ENCODE results near the gene MOB1B. TPM values are rescaled to one million over a fixed set of nuclear protein-coding genes. Genes with fewer than 3 reads are reported as not detected.

Gene MOB1B
- total RNA-seq, 1 experiment from 2014 or later = 13.5 TPM

DNA sequence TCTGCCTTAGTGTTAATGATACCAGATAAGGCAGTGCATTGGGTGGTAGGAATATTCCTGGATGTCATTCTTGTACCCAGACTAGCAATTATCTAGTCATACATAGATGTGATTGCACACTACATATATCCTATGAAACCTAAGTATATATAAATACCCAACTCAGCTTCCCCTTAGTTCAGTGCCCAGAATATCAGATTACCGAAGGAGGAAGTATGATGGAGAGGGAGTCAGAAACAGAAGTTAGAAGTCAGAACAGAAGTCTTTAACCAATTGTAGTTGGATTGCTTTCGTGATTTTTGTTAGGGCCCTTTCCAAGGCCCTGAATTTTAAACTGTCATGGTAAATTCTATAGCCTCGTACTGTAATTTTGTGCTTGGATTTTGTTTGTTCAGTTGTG, 42.9 kb downstream of the MOB1B start:
- in situ Hi-C loops (cut with HindIII; ENCODE audit: low sequenced_read_pairs) = no loop called here
- DNase-seq (ENCODE audit: low spot score) = no peak

DNA sequence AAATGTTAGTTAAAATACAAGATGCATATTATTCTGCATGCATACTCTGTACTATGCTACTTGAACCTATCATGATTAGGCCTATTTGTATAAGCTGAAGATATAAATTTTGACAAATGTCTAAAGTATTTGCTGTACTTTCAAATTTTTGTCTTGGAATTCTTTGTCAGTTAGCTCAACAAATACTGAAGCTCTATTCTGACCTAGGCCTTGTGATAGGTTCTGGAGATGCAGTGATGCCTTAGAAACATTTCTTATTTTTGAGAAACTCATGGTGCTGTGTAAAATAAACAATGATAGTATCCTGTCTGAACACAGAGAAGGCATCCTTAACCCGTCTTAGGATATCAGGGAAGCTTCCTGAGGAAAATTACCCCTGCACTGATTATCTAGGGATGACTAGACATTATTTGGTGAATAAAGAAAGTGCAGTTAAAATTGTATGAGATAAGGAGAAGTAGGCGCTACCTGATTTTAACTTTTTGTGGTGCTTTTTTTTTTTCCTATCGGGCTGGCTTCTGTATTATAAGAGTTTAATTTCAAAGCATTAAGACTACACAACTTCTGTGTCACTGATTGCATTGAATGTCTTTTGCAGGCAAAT, 43.4 kb downstream of the MOB1B start:
- in situ Hi-C loops (cut with HindIII; ENCODE audit: low sequenced_read_pairs) = no loop called here
- no peak for DNase-seq (ENCODE audit: low spot score)

DNA sequence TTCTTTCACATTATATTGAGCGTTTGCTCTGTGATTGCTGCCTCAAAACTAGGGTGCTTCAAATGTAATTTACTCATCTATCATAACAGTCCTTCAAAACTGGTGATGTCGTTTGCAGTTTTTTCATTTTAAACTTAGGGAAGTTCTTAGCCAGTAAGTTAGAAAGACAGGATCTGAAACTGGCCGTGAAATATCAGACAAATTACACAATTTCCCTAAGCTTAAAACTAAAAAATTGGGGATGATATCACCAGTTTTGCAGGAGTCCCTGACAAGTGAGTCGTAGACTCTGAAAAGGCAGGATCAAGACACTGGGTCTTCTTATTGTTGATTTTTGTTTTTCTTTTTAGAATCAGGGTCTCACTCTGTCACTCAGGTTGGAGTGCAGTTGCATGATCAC, 44.8 kb downstream of the MOB1B start:
- in situ Hi-C loops (cut with HindIII; ENCODE audit: low sequenced_read_pairs) = no loop called here

GRCh38 chr4:70948665-70949260, 46.6 kb downstream of the MOB1B start:
- DNase-seq (ENCODE audit: low spot score) = no peak
- in situ Hi-C loops (cut with HindIII; ENCODE audit: low sequenced_read_pairs) = no loop called here

More for the DNA sequence above, 44.8 kb downstream of the MOB1B start:
- no peak for DNase-seq (ENCODE audit: low spot score)

DNA sequence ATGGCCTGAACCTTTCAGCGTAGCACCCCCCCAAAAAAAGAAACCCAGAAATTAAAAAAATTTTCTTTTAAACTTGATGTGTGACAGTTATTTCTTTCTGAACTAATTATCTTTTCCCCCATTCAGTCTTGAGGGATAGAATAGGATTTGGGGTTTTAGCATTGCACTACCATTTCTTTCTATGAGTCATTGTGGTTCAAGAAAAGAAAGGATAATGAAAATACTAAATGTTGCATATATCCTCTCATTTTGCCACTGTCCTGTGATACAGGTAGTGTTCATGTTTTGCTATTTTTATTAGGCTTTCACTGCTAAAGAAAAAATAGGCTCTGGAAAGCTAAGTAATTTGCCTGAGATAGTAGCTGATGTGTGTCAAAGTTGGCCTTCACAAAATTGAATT, 51.9 kb downstream of the MOB1B start:
- in situ Hi-C loops (cut with HindIII; ENCODE audit: low sequenced_read_pairs) = no loop called here
- no peak for DNase-seq (ENCODE audit: low spot score)

GRCh38 chr4:70956549-70957210, 54.5 kb downstream of the MOB1B start:
- in situ Hi-C loops (cut with HindIII; ENCODE audit: low sequenced_read_pairs) = no loop called here
- DNase-seq (ENCODE audit: low spot score) = no peak

- in situ Hi-C loops (cut with HindIII; ENCODE audit: low sequenced_read_pairs) = no loop called here
- DNase-seq (ENCODE audit: low spot score) = no peak
Observed at GRCh38 chr4:70958681-70959080, 56.5 kb downstream of the MOB1B start.

- DNase-seq (ENCODE audit: low spot score) = no peak
- in situ Hi-C loops (cut with HindIII; ENCODE audit: low sequenced_read_pairs) = no loop called here
Observed at GRCh38 chr4:70969076-70969475, 66.9 kb downstream of the MOB1B start.

- DNase-seq (ENCODE audit: low spot score) = no peak
- in situ Hi-C loops (cut with HindIII; ENCODE audit: low sequenced_read_pairs) = no loop called here
Observed at GRCh38 chr4:70976252-70976651, 74.1 kb downstream of the MOB1B start.

DNA sequence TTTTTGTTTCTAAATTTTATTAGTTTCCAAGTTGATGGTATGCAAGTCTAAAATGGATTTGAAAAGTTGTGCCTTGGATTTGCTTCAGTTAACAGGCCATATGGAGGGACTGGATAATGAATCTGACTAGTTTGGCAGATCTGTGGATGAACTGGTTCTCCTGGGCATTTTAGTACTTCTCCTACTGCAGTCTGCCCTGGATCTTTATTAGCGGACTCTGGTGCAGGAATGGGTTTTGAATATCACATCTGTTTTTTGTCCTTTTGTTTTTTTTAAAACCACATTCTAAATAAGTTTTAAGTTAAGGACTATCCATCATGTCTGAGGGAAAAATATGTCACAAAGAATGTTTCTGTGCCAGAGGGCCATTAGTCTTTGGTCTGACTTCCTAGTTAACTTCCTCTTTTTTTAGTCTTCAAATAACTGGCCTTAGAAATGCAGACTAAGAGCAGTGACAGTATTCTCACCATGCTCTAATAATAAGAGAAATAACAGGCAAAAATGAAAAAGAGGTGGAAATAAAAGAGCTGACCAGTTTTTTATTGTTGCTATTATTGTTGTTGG, 77.4 kb downstream of the MOB1B start:
- in situ Hi-C loops (cut with HindIII; ENCODE audit: low sequenced_read_pairs) = no loop called here
- no peak for DNase-seq (ENCODE audit: low spot score)

DNA sequence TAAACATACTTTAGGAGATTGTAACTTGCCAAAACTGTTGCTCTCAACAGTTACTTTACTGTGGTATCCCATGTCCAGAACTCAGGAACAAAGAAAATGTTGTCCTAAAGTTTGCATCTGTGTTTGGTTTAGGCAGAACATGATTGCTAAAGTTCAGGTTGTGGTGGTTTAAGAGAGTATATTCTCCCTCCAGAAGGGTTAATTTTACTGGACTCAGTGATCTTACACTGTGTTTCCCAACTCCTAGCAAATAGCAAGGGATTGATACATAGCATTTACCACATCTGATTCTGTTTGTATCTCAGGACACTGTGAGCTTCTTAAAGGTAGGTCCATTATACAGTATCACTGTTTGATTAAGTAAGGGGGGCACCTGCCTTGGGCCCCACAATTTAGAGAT, 78.0 kb downstream of the MOB1B start:
- in situ Hi-C loops (cut with HindIII; ENCODE audit: low sequenced_read_pairs) = no loop called here
- DNase-seq (ENCODE audit: low spot score) = no peak

GRCh38 chr4:70984106-70984505, 81.9 kb downstream of the MOB1B start:
- in situ Hi-C loops (cut with HindIII; ENCODE audit: low sequenced_read_pairs) = no loop called here
- DNase-seq (ENCODE audit: low spot score) = no peak

GRCh38 chr4:70984589-70984988, 82.4 kb downstream of the MOB1B start:
- DNase-seq (ENCODE audit: low spot score) = peak; percentile 22
- in situ Hi-C loops (cut with HindIII; ENCODE audit: low sequenced_read_pairs) = no loop called here

GRCh38 chr4:70991596-70991995, 89.4 kb downstream of the MOB1B start:
- no peak for DNase-seq (ENCODE audit: low spot score)
- in situ Hi-C loops (cut with HindIII; ENCODE audit: low sequenced_read_pairs) = no loop called here

DNA sequence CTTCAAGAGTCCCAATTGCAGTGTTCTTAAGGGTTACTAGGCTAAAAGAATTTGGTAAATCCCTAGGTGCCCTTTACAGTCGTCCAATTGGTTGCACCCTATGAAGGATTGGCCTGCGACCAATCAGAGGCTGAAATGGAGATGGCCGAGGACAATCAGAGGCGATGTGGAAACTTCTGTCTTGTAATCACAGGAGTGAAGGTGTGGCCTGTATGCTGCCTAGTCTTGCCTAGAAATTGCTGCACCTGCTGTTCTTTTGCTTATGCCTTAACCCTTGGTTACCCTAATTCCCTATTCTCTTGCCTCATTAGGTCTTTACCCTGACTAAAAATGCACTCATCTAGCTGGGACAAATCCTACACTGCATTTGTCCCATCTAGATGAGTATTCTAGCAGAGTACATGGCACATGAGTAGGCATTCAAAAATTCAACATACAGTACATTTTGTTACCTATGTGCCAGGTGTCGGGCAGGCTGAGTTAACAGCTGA, 90.3 kb downstream of the MOB1B start:
- in situ Hi-C loops (cut with HindIII; ENCODE audit: low sequenced_read_pairs) = no loop called here
- peak; percentile 50 for DNase-seq (ENCODE audit: low spot score)

- DNase-seq (ENCODE audit: low spot score) = peak; percentile 89
- in situ Hi-C loops (cut with HindIII; ENCODE audit: low sequenced_read_pairs) = no loop called here
Observed at GRCh38 chr4:70993181-70994068, 91.3 kb downstream of the MOB1B start, which contains the start of gene DCK. DCK (plus strand) TSS chr4:70993649; CDS start chr4:70993836, 187 bp downstream.

GRCh38 chr4:70994069-70994366, 91.8 kb downstream of the MOB1B start:
- no peak for DNase-seq (ENCODE audit: low spot score)
- in situ Hi-C loops (cut with HindIII; ENCODE audit: low sequenced_read_pairs) = no loop called here

- DNase-seq (ENCODE audit: low spot score) = no peak
- in situ Hi-C loops (cut with HindIII; ENCODE audit: low sequenced_read_pairs) = no loop called here
Observed at GRCh38 chr4:70994387-70995099, 92.4 kb downstream of the MOB1B start.

DNA sequence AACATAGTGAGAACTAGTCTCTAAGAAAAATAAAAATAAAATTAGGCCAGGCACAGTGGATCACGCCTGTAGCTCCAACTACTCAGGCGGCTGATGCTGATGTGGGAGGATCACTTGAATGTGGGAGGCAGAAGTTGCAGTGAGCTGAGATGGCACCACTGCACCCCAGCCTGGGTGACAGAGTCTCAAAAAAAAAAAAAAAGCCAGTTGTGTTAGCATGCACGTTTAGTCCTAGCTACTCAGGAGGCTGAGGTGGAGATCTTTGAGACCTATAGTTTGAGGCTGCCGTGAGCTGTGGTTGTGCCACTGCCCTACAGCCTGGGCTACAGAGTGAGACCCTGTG, 93.8 kb downstream of the MOB1B start:
- in situ Hi-C loops (cut with HindIII; ENCODE audit: low sequenced_read_pairs) = no loop called here
- no peak for DNase-seq (ENCODE audit: low spot score)

Measured in G401 (cell line).